GM21360 (cell line): ENCODE data around the gene TMEM126B.
A peak's percentile ranks its signal among the peaks of the same experiment; 100 is the strongest.
"Not testable (repeated sequence)": the region's sequence is repeated elsewhere in the genome, so short reads cannot be mapped to it uniquely, and the experiment has no call there.

Experiments
- ATAC-seq: cut with Tn5 transposase; IDR thresholded peaks from one replicate; pipeline ENCODE4 v1.9.1; 2021; ENCODE audit warnings: mild to moderate bottlenecking, moderate library complexity; ENCODE audit not compliant: unreplicated experiment

TMEM126B gene

GRCh38 chr11:85627998-85628770 lies at the start of gene TMEM126B:
Gene TMEM126B, plus strand, starts transcription at chr11:85628593. Its CDS starts 15 bp downstream, at chr11:85628608.
- ATAC-seq = peak; percentile 99

GRCh38 chr11:85582111-85582510 lies 46.3 kb upstream of the TMEM126B start:
- ATAC-seq = no peak

DNA sequence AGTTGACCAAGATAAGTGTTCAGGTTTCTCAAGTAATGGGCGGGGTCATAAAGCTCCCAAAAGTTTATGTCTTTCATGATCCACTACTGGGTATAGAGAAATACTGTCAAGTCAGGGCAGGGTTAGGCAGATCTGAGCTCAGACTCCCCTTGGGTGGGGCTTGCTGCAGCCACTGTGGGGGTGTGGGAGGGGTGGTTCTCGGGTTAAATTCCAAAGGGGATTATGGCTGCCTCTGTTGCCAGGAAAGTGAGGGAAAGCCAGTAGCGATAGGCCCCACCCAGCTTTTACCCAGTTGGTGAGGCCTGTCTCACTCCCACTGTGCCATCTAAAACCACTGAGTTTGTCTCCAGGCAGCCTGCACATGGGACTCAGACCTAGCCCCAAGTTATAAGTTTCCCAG lies 39.0 kb upstream of the TMEM126B start:
- no peak for ATAC-seq

DNA sequence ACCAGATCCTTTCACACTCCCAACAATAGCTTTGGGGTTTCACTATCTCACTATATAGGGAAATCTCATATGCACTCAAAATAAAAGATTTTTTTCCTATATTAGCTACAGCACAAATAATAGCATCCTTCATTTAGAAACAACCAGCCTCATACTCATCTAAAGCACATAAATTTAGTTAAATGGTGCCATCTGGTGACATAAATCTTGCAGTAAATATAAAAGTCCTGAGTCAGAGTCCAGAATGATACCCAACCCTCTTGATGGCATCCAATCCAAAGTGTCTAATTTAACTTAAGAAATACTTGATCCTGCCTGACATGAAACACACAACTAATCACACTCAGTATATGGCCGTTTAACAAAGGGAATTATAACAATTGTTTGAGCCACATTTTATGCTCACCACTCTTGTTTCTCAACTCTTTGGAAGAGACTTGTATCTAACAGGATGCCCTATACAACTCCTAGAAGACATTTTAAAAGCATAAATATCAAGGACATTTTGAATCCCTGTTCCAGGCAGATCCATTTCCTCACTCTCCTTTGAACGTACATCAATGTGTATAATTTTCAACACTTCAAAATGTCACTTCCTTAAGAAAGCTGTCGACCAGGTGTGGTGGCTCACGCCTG lies 37.4 kb upstream of the TMEM126B start:
- ATAC-seq = no peak

DNA sequence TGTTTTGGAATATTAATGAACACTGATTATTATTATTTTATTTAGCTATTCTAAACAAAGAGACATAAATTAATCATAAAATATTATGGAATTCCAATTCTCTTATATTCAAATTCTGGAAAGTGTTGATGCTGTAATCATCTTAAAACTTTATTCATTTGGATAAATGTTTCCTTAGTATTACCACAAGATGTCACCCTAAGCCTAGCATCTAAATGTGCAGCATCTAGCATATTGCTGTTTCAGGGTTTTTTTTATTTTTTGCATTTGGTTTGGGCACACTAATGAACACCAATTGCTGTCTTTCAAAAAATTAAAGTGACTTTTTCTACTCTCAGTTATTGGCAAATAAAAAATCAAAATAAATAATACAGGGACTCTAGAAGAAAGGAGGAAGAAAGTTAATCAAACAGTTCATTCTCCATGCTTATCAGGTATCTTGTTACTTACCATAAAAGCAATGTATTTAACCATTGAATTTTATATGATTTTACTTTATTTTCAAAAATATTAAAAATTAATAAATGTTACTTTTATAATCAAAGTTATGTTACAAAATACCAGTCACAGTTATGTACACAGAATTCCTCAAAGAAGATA lies 33.0 kb upstream of the TMEM126B start:
- ATAC-seq = peak; percentile 65

- ATAC-seq = no peak
Measured at GRCh38 chr11:85596886-85597285, 31.5 kb upstream of the TMEM126B start.

- no peak for ATAC-seq
Measured at GRCh38 chr11:85599083-85599482, 29.3 kb upstream of the TMEM126B start.

DNA sequence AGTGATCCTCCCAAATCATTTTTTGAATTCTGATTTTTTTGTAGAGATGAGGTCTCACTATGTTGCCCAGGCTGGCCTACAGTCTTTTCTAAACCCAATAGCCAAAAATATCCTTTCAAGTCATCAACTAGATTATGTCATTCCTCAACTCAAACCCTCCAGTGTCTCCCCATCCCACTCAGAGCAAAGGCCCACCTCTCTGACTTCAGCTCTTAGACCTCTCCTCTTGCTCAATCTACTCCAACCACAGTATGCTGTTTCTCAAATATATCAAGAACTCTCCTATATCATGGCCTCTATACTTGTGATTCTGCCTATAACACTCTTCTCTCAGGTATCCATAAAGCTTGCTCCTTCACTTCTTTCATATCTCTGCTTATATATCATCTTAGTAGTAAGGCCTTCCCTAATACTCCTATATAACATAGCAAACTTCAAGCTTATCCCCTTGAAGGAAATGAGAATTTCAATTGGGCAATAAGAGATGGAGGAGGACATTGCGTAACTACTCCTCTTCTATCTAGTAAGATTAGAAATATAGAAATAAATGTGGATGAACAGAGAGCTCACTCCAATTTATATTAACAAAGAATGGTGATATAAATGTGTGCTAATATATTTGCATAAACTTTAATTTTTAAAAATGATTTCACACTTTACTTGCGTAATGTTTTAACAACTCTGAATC lies 25.7 kb upstream of the TMEM126B start:
- no peak for ATAC-seq

GRCh38 chr11:85603220-85603619 lies 25.2 kb upstream of the TMEM126B start:
- no peak for ATAC-seq

DNA sequence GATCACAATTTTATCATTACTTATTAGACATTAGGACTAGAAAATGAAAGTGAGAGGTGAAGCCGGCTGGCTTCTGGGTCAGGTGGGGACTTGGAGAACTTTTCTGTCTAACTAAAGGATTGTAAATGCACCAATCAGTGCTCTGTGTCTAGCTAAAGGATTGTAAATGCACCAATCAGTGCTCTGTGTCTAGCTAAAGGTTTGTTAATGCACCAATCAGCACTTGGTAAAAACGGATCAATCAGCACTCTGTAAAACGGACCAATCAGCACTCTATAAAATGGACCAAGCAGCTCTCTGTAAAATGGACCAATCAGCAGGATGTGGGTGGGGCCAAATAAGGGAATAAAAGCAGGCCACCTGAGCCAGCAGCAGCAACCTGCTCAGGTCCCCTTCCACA lies 22.2 kb upstream of the TMEM126B start:
- not testable (repeated sequence) for ATAC-seq

- ATAC-seq = not testable (repeated sequence)
Measured at GRCh38 chr11:85608621-85609020, 19.8 kb upstream of the TMEM126B start.

DNA sequence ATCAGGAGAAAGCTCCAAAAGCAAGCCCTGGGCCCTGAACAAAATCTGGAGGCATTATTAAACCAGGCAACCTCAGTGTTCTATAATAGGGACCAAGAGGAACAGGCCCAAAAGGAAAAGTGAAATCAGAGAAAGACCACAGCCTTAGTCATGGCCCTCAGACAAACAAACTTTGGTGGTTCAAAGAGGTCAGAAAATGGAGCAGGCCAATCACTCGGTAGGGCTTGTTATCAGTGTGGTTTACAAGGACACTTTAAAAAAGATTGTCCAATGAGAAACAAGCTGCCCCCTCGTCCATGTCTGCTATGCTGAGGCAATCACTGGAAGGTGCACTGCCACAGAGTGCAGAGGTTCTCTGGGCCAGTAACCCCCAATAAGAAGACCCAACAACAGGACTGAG lies 19.1 kb upstream of the TMEM126B start:
- ATAC-seq = not testable (repeated sequence)

- ATAC-seq = not testable (repeated sequence)
Measured at GRCh38 chr11:85611643-85612042, 16.8 kb upstream of the TMEM126B start.

- no peak for ATAC-seq
Measured at GRCh38 chr11:85619499-85619898, 8.9 kb upstream of the TMEM126B start.

DNA sequence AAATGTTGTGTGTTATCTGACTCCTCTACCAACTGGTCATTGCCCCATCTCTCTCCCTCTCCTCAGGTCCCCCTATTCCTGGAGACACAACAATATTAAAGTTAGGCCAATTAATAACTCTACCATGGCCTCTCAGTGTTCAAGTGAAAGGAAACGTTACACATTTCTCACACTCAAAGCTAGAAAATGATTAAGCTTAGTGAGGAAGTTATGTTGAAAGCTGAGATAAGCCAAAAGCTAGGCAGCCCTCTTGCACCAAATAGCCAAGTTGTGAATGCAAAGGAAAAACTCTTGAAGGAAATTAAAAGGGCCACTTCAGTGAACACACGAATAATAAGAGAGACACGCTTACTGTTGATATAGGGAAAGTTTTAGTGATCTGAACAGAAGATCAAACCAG lies 8.1 kb upstream of the TMEM126B start:
- ATAC-seq = no peak

GRCh38 chr11:85626496-85626895 lies 1.9 kb upstream of the TMEM126B start:
- ATAC-seq = no peak

DNA sequence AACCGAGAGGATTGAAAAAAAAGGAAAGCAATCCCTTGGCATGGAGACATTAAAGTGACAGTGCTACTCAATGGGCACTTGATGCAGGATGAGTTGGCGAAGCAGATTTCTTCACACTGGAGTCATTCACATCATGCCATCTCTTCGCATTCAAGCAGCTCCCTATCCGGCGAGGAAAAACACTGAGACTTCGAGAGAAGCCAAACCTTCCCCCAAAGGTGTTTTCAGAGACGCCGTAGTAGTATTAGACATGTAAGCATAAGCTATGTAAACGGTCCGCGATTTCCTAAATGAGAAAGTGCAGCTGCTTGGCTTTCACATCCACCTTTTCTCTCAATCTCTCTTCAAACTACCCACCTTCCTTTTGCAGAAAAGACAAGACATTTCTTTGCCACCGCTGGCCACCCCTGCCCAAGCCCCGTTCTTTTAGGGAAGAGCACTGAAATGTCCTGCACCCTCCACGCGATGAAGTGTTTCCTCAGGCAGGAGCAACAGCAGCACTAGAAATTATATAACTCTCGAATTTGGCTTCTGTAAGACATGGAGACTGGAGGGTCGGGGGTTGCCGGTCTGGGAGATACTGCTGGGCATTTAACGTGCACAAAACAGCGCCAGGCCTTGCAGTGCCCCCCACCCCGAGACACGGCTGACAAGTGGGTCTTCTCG lies 928 bp upstream of the TMEM126B start, which contains the start of gene DLG2:
DLG2 (minus strand) TSS at position 13 of the 666 bp plus-strand sequence.
- peak; percentile 0 for ATAC-seq

DNA sequence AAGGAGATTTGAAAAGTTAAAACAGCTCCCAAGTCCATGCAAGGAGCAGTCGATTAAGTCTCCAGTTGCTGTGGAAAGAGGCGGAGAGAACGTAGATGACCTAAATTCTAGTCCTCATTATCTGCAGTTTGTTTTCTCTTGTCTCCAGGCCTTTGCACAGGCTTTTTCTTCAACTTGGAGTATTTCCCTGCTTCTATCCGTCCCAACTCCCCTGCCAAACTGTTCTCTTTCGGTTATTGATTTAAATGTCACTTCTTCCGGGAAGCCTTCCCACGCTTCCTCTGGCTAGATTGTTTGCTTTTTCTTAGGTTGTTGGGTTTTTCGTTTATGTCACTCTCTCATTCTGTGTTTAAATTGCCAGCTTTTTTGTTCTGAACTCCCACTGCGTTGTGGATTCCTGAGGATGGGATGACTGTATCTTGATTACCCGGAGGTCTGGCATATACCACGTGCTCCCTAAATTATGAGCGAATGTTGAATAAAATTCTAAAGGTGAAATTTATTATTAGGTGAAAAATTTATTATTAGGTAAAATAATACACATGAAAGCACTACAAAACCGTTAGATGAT lies 463 bp downstream of the TMEM126B start:
- ATAC-seq = peak; percentile 0

DNA sequence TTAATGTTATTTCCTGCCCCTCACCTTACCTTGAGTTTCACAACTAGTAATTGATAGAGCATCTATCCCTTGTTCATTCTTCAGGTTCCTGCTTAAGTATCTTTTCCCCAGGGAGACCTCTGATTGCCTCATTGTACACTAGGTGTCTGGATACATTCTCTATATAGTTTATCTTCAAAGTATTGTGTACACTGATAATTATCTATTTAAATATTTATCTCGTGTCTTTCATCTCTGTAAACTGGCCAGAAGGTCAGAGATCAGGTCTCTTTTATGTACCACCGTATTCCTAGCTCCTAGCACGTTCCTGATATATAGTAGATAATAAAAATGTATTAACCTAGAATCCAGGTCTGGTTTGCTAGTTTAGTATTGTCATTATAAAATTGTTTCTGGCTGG lies 6.4 kb downstream of the TMEM126B start:
- no peak for ATAC-seq

- no peak for ATAC-seq
Measured at GRCh38 chr11:85643191-85643614, 14.8 kb downstream of the TMEM126B start.
